HEK293T (cell line): Measurements from ENCODE around the gene SBNO1.

Source experiments
- CTBP1 ChIP-seq: fragments of 450-650 bp; IDR thresholded peaks from 2 replicates; pipeline ENCODE4 v1.6.1; 2016; ENCODE audit warnings: borderline replicate concordance
- ELF4 ChIP-seq: fragments of 450-650 bp; IDR thresholded peaks from 2 replicates; pipeline ENCODE4 v1.6.1; 2017; ENCODE audit warnings: antibody characterized with exemption
- NFRKB ChIP-seq: fragments of 450-650 bp; IDR thresholded peaks from 2 replicates; pipeline ENCODE4 v1.6.1; 2016; ENCODE audit warnings: mild to moderate bottlenecking, moderate library complexity
- SP1 ChIP-seq: fragments of 450-650 bp; IDR thresholded peaks from 2 replicates; pipeline ENCODE4 v1.6.1; 2017
- SUZ12 ChIP-seq: fragments of 450-650 bp; IDR thresholded peaks from 2 replicates; pipeline ENCODE4 v1.6.1; 2016; ENCODE audit warnings: mild to moderate bottlenecking
- TF ChIP-seq, protein P1 (sequence below): fragments of 450-650 bp; IDR thresholded peaks from 2 replicates; pipeline ENCODE4 v1.6.1; 2016

DNA sequence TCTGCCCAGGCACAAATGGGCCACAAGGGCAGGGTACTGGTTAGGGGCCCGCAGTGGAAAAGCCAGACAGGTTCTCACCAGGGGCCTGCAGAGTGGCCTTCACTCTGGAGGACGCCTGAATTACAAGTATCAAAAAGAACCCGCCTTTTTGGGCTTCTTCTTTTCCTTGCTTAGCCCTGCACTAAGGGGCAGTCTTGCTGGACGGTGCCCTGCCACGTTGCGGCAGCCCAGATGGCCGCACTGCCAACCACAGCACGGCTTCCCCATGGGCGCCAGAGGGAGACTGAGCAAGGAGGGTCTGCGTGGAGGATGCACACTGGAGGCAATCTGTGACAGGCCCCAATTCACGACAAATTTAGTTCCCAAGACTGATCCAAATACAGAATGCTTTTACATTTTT is 74.7 kb downstream of the SBNO1 start:
- TF ChIP-seq SP1 (no peak), SUZ12 (no peak), CTBP1 (no peak), ELF4 (no peak), NFRKB (no peak)
- TF ChIP-seq, protein P1, sequence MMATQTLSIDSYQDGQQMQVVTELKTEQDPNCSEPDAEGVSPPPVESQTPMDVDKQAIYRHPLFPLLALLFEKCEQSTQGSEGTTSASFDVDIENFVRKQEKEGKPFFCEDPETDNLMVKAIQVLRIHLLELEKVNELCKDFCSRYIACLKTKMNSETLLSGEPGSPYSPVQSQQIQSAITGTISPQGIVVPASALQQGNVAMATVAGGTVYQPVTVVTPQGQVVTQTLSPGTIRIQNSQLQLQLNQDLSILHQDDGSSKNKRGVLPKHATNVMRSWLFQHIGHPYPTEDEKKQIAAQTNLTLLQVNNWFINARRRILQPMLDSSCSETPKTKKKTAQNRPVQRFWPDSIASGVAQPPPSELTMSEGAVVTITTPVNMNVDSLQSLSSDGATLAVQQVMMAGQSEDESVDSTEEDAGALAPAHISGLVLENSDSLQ, result no peak
